Karpas-422 (cell line): ENCODE data around the gene KAZN. TPM values are rescaled to one million over a fixed set of nuclear protein-coding genes. Genes with fewer than 3 reads are reported as not detected.
"Not testable (repeated sequence)": the region's sequence is repeated elsewhere in the genome, so short reads cannot be mapped to it uniquely, and the experiment has no call there.

Experiments
- DNase-seq: peaks from one replicate; pipeline ENCODE4 v3.0.0-alpha.2; 2015
- H2AFZ ChIP-seq: fragments of 200-600 bp; sonication (generic); 2 replicates; pipeline ENCODE4 v1.6.1; 2014; ENCODE audit warnings: antibody characterized with exemption, low read length, mixed read lengths
- H3K27ac ChIP-seq: fragments of 200-600 bp; sonication (generic); 2 replicates; pipeline ENCODE4 v1.5.1; 2014; ENCODE audit warnings: mild to moderate bottlenecking, low read length, moderate library complexity
- H3K27me3 ChIP-seq: fragments of 200-600 bp; sonication (generic); 2 replicates; pipeline ENCODE4 v1.6.1; 2014; ENCODE audit warnings: low read length, mixed read lengths
- H3K36me3 ChIP-seq: fragments of 200-600 bp; sonication (generic); 2 replicates; pipeline ENCODE4 v1.6.1; 2014; ENCODE audit warnings: low read length, mixed read lengths; ENCODE audit not compliant: insufficient read depth
- H3K4me1 ChIP-seq: fragments of 200-600 bp; sonication (generic); 2 replicates; pipeline ENCODE4 v1.6.1; 2014; ENCODE audit warnings: mild to moderate bottlenecking, low read length, mixed read lengths
- H3K4me2 ChIP-seq: fragments of 200-600 bp; sonication (generic); 2 replicates; pipeline ENCODE4 v1.6.1; 2014; ENCODE audit warnings: low read length, low read depth, mild to moderate bottlenecking; ENCODE audit not compliant: poor library complexity, severe bottlenecking
- H3K4me3 ChIP-seq: fragments of 200-600 bp; sonication (generic); 2 replicates; pipeline ENCODE4 v1.5.1; 2014; ENCODE audit warnings: mild to moderate bottlenecking, antibody characterized with exemption, low read length, mixed read lengths
- H3K79me2 ChIP-seq: fragments of 200-600 bp; sonication (generic); 2 replicates; pipeline ENCODE4 v1.6.1; 2014; ENCODE audit warnings: mild to moderate bottlenecking, low read length, mixed read lengths
- H3K9ac ChIP-seq: fragments of 200-600 bp; sonication (generic); 2 replicates; pipeline ENCODE4 v1.6.0; 2014; ENCODE audit warnings: low read length
- H3K9me2 ChIP-seq: fragments of 200-600 bp; sonication (generic), shearing (Covaris generic); replicated peaks from 2 replicates; pipeline ENCODE4 v1.6.0; 2014; ENCODE audit warnings: mild to moderate bottlenecking, low read length, moderate library complexity; ENCODE audit not compliant: insufficient read depth
- H3K9me3 ChIP-seq: fragments of 300-700, 200-600 bp; sonication (generic); 2 replicates; pipeline ENCODE4 v1.6.1; 2014; ENCODE audit warnings: low read length, mixed read lengths
- H4K20me1 ChIP-seq: fragments of 200-600 bp; sonication (generic); 2 replicates; pipeline ENCODE4 v1.6.1; 2014; ENCODE audit warnings: mild to moderate bottlenecking, antibody characterized with exemption, low read length, low read depth; ENCODE audit not compliant: insufficient read depth
- total RNA-seq: library from RNA; depleted of rRNA; stranded (reverse); fragments of >200 nt; shearing (Covaris generic); gene quantifications from 2 replicates; pipeline ENCODE4 v1.2.3, GENCODE V29; 2014; ENCODE audit warnings: low replicate concordance

The KAZN gene
- total RNA-seq, 1 experiment from 2014 or later = not detected

DNA sequence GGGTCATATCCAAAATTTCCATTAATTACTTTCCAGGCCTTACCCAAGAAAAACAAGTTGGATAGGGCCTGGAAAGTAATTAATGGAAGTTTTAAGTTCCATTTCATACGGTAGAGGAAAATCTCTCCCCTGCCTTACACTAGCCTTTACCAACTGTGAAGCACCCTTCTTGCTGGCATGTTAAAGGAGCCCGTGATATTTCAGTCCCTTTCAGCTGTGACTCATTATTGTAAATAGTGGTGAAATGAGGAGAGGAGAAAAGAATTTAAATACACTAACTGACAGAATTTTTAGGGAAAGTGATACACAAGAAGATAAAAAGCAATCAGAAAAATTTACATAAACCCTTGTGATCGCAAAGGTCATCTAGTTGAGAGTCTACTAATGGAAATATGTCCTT is 20.3 kb upstream of the KAZN start:
- Histone ChIP-seq H4K20me1 (no peaks in the 10 kb centered on the region), H3K9me2 (no peaks in the 10 kb centered on the region)

DNA sequence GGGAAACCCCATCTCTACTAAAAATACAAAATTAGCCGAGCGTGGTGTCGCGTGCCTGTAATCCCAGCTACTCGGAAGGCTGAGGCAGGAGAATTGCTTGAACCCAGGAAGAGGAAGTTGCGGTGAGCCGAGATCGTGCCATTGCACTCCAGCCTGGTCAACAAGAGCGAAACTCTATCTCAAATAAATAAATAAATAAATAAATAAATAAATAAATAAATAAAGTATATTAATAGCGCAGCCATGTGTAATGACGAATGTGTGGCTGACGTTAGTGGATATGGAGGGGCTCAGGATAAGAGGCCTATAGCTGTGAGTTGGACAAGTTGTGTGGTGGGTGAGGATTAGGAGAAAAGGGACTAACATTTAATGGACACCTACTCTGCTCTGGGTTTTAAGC is 18.2 kb upstream of the KAZN start:
- not testable (repeated sequence) for H3K27ac ChIP-seq, DNase-seq, H3K4me2 ChIP-seq, H2AFZ ChIP-seq, H3K9ac ChIP-seq, H3K36me3 ChIP-seq, H3K9me2 ChIP-seq, H3K79me2 ChIP-seq, H3K27me3 ChIP-seq, H3K4me3 ChIP-seq, H4K20me1 ChIP-seq, H3K9me3 ChIP-seq, H3K4me1 ChIP-seq

More for the DNA sequence above, 20.3 kb upstream of the KAZN start:
- no peak overlapping the region for H3K9ac ChIP-seq
- H3K27me3 ChIP-seq = no peaks in the 10 kb centered on the region
- H3K27ac ChIP-seq = no peak overlapping the region
- H3K79me2 ChIP-seq = no peaks in the 10 kb centered on the region
- H3K4me2 ChIP-seq = no peak overlapping the region
- H3K4me3 ChIP-seq = no peak overlapping the region
- no peak for DNase-seq
- H2AFZ ChIP-seq = no peak overlapping the region
- no peaks in the 10 kb centered on the region for H3K36me3 ChIP-seq
- H3K4me1 ChIP-seq = no peaks in the 10 kb centered on the region
- no peaks in the 10 kb centered on the region for H3K9me3 ChIP-seq

DNA sequence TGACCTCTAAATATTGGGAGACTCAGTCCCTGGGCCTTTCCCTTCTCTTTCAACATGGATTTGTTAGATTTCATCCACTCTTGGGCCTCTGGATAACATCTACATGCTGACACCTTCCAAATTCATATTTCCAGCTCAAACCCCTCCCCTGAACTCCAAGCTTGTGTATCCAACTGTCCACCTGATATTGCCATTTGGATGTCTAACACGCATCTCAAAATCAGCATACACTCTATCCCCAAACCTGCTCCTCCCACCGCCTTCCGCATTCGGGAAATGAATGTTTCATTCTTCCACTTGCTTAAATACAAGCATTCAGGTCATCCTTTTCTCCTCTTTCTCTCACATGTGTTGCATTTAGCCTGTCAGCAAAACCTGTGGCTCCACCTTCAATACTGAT is 17.5 kb upstream of the KAZN start:
- Histone ChIP-seq H3K27me3 (no peaks in the 10 kb centered on the region), H3K9me2 (no peaks in the 10 kb centered on the region), H3K79me2 (no peaks in the 10 kb centered on the region), H3K4me3 (no peak overlapping the region), H4K20me1 (no peaks in the 10 kb centered on the region), H3K9me3 (no peaks in the 10 kb centered on the region), H3K9ac (no peak overlapping the region), H2AFZ (no peak overlapping the region), H3K4me1 (no peaks in the 10 kb centered on the region), H3K27ac (no peak overlapping the region), H3K36me3 (no peaks in the 10 kb centered on the region), H3K4me2 (no peak overlapping the region)
- no peak for DNase-seq

DNA sequence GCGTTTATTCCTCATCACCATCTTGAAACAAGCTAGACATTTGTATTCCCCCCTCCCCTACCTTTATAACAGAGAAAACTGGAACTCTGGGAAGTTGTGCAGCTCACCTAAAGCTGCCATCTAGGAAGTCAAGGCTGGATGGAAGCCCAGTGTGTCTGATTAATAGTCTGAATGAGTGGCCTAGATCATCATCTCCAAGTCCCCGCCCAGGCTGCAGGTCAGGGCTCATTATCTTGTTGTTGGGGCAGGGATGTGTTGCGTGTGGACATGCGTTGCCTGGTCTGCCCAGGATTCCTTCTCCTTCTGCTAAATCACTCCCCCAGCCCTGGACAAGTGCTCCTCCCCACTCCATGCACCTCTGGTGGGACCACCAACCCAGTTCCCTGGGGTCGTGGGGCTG is 14.7 kb upstream of the KAZN start:
- H3K9me2 ChIP-seq = no peaks in the 10 kb centered on the region
- no peak overlapping the region for H3K9ac ChIP-seq
- no peak for DNase-seq
- H3K4me2 ChIP-seq = no peak overlapping the region
- H3K79me2 ChIP-seq = no peaks in the 10 kb centered on the region
- no peak overlapping the region for H3K27ac ChIP-seq
- H4K20me1 ChIP-seq = no peaks in the 10 kb centered on the region
- H2AFZ ChIP-seq = no peak overlapping the region
- no peak overlapping the region for H3K4me3 ChIP-seq
- no peaks in the 10 kb centered on the region for H3K36me3 ChIP-seq
- H3K9me3 ChIP-seq = no peaks in the 10 kb centered on the region
- H3K27me3 ChIP-seq = no peaks in the 10 kb centered on the region
- no peaks in the 10 kb centered on the region for H3K4me1 ChIP-seq

DNA sequence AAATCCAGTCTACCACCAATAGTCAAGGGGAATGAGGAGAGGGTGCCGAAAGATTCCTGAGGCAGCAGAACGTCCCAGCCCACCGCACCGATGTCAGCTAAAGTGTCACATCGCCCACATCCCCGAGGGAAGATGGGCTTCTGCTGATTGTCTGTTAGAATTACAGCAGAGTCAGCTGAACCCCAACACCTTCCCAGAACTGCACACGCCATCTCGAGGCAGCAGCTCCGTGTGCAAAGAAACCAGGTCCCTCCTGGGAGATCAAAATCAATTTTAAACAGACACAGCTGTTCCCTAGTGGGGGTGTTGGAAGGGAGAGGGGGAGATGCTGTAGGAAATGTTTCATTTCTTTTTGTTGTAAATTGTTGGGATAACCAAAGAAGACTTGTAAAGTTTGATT is 12.8 kb upstream of the KAZN start:
- Histone ChIP-seq H3K27me3 (no peaks in the 10 kb centered on the region), H4K20me1 (no peaks in the 10 kb centered on the region), H3K4me3 (no peak overlapping the region), H3K4me1 (no peaks in the 10 kb centered on the region), H3K27ac (no peak overlapping the region), H3K9me3 (no peaks in the 10 kb centered on the region), H2AFZ (no peak overlapping the region), H3K36me3 (no peaks in the 10 kb centered on the region), H3K9me2 (no peaks in the 10 kb centered on the region), H3K9ac (no peak overlapping the region), H3K79me2 (no peaks in the 10 kb centered on the region), H3K4me2 (no peak overlapping the region)
- DNase-seq = no peak

DNA sequence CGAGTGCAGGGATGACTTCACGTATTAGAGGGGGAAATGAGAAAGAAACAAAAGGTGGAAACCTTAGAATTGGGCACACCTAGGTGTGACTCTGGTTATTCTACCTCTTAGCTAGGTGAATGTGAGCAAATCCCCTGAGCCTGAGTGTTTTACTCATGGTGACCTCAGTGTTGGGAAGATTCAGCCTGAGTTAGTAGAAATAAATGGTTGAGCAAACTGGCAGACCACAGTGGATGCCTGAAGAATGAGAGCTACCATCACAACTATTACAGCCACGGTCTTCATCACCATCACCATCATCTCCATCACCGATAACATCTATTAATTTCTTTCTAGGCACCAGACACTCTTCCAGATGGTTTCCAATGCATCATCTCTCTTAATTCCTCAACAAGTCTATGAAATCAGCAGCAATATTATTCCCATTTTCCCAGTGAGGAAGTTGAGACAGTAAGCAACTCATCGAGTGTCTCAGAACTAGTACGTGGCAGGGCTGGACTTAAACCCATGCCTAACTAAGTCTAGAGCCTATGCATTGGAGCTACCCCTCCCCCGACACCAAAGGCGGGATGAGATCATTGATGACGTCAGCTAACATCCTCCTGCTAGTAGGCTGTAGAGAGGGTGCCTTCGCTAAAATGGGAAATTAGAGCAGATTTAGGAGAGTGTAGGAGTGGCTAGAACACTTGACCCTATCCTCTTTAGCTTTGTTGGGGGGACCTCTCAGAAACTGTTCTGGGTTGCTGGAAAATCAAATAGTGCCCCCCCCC is 7.9 kb upstream of the KAZN start:
- H3K79me2 ChIP-seq = no peaks in the 10 kb centered on the region
- H3K4me2 ChIP-seq = no peak overlapping the region
- no peaks in the 10 kb centered on the region for H3K4me1 ChIP-seq
- H3K9me2 ChIP-seq = no peaks in the 10 kb centered on the region
- no peak overlapping the region for H2AFZ ChIP-seq
- H3K27me3 ChIP-seq = no peaks in the 10 kb centered on the region
- no peaks in the 10 kb centered on the region for H4K20me1 ChIP-seq
- H3K9ac ChIP-seq = no peak overlapping the region
- H3K27ac ChIP-seq = no peak overlapping the region
- no peaks in the 10 kb centered on the region for H3K9me3 ChIP-seq
- no peak for DNase-seq
- no peak overlapping the region for H3K4me3 ChIP-seq
- no peaks in the 10 kb centered on the region for H3K36me3 ChIP-seq

DNA sequence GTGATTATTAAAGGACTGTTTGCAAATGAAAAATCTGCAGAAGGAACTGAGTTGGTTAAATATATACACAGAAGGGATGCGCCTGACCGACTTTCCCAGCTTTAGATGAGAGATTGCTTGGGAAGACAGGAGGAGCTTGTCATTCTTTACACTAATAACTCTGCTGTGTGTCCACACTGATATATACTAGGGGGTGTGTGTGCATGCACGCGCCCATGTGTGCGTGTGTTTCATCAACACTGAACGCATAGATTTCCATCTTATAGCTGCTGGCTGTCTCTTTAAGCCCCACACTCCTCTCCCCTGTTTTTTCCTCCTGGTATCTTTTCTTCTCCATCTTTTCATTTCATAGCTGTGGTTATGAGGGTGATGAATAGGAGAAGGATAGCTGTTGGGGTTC is 6.9 kb upstream of the KAZN start:
- no peak overlapping the region for H2AFZ ChIP-seq
- DNase-seq = no peak
- H4K20me1 ChIP-seq = no peaks in the 10 kb centered on the region
- H3K9me2 ChIP-seq = no peaks in the 10 kb centered on the region
- no peaks in the 10 kb centered on the region for H3K79me2 ChIP-seq
- no peak overlapping the region for H3K4me2 ChIP-seq
- no peaks in the 10 kb centered on the region for H3K9me3 ChIP-seq
- H3K27me3 ChIP-seq = no peaks in the 10 kb centered on the region
- H3K27ac ChIP-seq = no peak overlapping the region
- no peaks in the 10 kb centered on the region for H3K4me1 ChIP-seq
- H3K9ac ChIP-seq = no peak overlapping the region
- no peaks in the 10 kb centered on the region for H3K36me3 ChIP-seq
- no peak overlapping the region for H3K4me3 ChIP-seq

DNA sequence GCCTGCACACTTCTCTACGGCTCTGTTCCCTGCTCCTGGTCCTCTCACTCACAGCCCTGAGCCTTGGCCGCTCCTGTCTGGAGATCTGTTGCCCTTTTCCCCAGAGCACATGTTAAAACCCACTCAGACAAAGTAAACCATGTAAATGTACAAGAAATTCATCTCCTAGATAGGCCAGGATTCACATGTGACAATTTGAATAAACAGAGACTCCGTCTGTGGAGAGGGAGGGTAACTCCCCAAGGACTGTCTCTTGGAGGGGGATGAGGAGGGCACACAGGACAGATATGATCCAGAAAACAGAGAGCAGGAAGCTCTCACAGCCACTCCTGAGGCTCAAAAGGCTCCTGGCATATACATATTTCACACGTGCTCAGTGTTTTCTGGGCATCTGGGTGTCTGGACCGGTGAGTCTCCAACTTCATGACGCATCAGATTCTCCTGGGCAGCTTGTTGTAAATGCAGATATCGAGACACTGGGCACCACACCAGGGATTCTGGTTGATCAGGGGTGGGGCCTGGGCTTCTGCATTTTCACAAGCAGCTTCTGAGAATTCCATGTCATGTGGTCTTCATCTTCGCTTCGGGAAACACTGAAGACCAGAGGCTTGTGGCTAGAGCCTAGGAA is 6.4 kb upstream of the KAZN start:
- DNase-seq = no peak
- H3K4me1 ChIP-seq = no peaks in the 10 kb centered on the region
- no peak overlapping the region for H2AFZ ChIP-seq
- no peak overlapping the region for H3K9ac ChIP-seq
- H3K9me2 ChIP-seq = no peaks in the 10 kb centered on the region
- no peaks in the 10 kb centered on the region for H3K27me3 ChIP-seq
- H4K20me1 ChIP-seq = no peaks in the 10 kb centered on the region
- no peak overlapping the region for H3K27ac ChIP-seq
- no peaks in the 10 kb centered on the region for H3K9me3 ChIP-seq
- H3K79me2 ChIP-seq = no peaks in the 10 kb centered on the region
- no peak overlapping the region for H3K4me3 ChIP-seq
- no peaks in the 10 kb centered on the region for H3K36me3 ChIP-seq
- H3K4me2 ChIP-seq = no peak overlapping the region
